AML-193 (cell line): ENCODE measurements around the gene SNCB.

Experiments
- DNase-seq, 2 experiments: peaks; one replicate each; lab custom pipeline; 2025; lab: John Stamatoyannopoulos, UW

The SNCB gene

DNA sequence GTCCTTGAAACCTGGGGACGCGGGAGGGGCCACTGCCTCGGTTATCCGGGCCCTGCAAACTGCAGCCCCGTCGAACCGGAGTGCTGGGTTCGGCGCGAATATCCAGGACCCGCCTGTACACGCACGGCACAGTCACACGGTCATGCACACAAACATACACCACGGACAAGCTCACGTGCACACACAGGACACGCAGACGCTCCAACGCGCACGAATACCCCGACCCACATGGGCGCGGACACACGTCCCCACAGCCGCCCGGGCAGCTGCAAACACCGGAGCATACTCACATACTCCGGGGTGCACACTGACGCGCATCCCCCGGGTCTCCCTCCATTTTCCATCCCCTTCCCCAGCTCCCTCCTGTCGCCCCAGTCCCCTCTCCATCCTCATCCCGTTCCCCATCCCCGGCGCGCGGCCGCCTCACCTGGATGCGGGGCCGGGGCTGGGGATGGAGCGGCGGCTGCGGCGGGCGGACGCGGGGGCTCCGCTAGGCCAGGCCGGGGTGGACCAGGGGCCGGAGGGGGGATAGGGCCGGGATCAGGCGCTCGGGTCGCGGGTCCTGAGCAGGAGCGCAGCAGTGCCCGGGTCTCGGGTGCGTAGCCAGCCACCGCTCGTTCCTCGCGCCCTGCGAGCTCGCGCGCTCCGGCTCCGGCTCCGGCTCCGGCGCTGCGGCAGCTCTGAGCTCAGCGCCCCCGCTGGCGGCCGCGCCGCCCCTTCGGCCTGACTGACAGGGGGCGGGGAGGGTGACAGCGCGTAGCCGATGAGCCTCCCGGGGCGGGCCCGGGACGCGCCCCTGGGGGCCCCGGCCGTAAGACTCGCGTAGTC, at the start of gene SNCB, which contains the start of gene EIF4E1B:
SNCB (minus strand) TSS at position 682 of the 828 bp plus-strand sequence. CDS start 880 bp downstream, outside the sequence.
EIF4E1B (plus strand) TSS at position 823 of the 828 bp plus-strand sequence. CDS start 12,113 bp downstream, outside the sequence.
- no peak for DNase-seq

DNA sequence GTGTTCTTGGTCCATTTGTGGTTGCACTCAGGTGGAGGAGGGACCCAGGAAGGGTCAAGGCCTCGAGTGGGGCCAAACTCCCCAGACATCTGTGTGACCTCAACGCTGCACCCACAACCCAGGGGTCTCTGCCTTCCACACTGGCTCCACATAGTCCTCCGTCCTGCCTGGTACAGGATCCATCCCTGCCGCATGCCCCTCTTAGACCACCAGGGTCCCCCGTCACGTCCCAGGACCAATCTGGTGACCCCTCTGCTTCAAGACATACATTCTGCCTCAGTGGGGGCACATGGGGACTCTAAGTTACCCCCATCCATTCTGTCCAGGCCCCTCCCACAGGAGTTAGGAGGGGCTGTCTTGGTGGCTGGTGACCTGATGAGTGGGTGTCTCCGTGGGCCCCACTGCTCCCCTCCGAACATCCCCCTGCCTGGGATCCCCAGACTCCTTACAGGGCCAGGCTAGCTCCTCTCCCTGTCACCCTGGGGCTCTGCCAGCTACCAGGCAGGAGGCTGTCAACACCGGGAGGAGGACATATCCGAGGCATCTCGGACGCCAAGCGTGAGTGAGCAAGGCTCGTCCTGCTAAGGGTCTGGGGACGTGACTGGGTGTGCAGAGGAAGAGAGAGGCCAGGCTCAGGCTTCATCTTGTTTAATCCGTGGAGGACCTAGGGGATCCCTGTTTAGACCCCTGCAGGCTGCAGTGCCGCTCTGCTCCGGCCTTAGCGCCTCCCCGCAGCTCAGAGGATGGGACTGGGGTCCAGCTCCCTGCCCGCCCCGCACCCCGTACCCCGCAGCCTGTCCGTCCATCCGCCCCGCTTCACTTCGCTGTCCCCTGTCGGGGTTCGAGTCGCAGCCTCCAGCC, 49.3 kb upstream of the SNCB start:
- no peak for DNase-seq

DNA sequence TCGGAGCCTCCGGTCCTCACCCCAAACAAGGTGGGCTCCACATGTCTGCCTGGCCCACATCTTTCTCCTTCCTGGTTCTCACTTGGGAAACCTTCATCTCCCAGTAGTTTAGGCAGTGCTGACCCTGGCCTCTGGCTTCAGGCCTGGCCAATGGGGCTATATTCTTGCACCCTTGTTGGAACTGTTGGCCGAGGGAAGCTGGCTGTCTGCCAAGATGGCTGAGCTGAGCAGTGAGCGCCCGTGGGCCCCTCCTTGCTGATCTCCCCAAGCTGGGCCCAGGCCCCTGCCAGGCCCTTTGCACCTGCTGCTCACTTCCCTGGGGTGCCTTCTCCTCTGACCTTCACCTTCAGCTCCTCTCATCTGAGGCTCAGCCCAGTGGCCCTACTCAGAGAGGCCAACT, 48.2 kb upstream of the SNCB start:
- no peak for DNase-seq

DNA sequence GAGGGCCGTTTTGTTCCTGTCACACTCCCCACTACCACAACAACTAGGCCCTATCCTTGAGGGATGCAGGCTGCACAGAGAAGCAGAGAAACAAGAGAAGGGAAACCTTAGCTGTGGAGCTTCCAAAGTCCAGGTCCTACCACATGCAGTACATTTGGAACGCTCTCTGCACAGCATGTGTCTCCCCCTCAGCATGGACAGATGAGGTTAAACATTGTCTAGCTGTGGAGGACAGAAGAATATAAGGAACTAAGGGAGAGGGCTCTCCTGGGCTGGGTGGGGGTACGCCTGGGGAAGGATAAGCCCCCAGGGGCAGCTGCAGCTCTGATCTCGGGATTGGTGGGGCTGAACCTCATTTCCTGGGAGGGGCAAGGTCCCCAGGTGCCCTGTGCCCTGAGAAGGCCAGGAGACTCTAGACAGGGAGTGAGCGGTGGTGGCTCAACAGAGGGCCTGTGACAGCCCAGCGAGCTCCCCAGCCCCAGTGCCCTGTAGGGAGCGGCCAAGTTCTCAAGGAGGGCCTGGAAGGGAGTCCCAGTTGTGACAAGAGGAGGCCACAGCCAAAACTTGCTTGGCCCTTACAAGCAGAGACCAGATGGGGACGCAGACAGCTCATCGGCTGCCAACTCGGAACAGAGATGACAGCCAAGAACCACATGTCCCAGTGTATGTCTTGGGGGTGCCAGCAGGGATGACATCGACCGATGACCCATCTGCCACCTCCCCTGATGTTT, 47.0 kb upstream of the SNCB start:
- DNase-seq, result no peak

DNA sequence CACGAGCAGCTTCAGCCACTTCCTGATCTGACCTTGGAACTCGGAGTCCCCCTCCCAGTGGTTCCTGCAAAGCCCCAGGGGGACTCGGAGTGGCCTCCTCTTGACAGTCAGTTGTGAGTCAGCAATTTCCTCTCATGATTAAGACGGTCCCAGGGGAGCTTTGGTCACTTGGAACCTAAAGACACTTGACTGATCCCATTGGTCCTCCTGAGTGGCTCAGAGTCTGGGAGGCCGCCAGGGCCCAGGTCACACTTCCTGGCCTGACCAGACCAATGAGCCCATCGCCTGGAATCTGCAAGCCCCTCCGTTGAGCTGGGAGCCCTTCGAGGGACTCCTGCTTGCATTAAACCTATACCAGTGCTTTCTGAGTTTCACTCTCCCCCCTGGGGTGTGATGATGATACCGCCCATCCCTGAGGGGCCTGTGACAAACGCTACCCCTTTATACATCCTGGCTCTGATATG, 46.1 kb upstream of the SNCB start:
- DNase-seq, result no peak

DNA sequence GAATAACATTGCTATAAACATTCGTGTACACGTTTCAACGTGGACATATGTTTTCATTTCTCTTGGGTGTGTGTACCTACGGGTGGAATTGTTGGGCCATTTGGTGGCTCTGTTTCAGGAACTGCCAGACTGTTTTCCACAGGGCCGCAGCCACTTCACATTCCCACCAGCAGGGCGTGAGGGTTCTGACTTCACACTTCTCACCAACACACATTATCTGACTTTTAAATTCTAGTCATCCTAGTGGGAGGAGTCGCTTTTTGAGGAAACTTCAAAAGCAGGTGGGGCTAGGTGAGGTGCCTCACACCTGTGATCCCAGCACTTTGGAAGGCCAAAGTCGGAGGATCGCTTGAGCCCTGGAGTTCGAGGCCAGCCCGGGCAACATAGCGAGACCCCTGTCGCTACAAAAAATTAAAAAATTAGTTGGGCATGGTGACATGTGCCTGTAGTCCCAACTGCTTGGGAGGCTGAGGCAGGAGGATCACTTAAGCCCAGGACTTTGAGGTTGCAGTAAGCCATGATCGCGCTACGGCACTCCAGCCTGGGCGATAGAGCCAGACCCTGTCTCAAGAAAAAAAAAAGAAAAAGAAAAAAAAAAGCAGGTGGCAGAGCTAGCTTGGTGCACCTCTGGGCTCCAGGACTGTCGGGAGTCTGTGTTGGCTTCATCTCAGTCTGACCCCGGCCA, 45.5 kb upstream of the SNCB start:
- DNase-seq, result no peak

DNA sequence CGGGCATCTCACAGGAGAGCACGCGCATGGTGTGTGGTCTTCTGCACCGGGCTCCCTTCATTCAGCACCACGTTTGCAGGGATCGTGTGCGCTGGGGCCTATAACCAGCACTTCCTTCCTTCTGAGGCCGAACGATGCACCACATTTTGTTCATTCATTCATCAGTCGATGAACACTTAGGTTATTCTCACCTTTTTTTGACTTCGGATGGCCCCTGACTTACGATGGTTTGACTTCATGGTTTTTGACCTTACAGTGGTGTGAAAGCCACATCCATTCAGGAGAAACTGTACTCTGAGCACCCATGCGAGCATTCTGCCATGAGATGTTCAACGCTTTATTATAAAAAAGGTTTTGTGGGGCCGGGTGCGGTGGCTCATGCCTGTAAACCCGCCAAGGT, 44.5 kb upstream of the SNCB start:
- no peak for DNase-seq

DNA sequence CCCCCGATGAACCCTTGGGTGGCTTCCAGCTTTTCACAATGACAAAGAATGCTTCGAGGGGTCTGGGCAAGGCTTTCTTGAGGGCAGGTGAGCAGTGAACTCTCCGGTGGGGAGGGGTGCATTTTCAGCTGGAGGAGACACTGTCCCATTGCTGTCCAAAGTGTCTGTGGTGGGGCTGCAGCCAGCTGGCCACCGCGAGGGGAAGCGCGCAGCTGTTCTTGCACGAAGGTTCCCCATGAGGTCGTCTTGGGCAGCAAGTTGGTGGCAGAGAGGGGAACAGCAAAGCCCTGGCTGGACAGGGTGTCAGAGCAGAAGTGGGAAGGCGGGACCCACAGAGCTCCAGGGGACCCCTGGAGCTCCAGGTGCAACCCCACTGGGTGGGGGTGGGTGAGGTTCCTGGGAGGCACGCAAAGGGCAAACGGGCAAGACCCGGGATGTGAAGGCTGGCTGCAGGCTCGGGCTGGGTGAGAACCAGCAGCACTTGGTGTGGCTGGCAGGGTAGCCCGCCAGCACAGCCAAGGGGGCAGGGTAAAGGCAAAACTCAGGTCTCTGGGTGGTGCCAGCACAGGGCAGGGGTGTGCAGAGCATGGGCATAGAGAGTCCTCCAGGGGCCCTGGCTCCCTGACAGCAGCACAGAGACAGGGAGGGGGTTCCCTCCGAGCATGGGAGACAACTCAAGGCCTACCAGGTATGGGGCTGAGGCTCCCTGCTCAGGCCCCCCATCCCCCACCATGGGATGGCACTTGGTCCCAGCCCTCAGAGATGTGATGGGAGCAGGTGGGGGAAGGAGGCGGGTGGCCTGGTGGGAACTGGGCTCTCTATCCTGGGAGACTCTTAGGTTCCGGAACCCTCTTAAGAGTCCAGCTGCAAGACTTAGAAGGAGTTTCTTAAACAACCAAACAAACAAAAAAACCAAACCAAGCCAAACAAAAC, 43.6 kb upstream of the SNCB start:
- no peak for DNase-seq

DNA sequence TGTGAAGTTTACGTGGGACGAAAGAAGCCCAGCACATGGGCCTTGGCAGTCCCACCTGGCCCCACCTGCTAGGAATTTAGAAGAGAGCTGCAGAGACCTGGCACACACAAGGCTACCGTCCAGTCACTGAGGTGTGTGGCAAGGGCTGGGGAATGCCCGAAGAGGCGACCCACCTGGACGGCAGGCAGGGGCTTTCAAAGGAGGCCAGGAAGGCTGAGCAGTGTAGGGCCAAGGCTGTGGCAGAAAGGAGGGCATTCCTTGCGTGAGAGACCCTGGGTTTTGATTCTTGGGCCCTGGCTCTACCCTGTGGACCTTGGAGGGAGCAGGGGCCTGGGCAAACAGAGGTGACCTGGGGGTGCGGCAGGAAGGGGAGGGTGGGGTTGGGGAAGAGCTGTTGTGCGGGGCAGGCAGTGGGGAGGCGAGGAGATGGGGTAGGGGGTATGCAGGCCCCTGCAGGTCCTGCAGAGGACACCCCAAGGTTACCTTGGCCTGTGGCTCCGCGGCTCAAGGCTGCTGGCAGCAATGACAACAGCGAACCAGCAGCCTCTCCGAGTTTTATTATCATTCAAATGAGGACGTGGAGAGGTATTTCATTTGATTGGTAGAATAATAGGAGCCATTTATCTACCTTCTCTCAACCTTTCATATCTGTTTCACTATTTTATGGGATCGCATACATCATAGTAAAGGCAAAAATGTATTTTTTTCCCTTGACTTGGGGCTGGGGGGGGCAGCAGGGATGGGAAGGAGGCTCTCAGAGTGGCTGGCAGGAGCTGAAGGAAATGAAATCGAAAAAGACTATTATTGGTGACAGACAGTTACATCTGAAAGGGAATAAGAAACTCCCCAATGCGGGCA, 41.8 kb upstream of the SNCB start:
- DNase-seq, result no peak

DNA sequence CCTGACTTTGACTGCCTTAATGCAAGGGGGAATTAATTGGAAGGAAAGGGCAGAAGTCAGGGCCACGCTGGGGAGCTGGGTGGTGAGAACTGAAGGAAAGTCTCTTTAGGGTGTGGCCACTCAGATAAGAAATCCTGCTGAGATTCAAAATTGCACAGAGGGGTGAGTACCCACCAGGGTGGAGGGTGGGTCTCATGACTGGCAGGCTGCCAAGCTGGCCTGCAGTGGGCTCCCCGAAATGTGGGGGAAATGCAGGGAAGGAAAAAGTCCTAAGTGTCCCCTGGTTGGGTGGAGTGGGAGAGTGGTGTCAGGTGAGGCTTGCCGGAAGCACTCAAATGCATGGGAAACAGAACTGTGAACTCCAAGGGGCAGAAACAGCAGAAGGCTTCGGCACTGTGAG, 41.1 kb upstream of the SNCB start:
- no peak for DNase-seq

DNA sequence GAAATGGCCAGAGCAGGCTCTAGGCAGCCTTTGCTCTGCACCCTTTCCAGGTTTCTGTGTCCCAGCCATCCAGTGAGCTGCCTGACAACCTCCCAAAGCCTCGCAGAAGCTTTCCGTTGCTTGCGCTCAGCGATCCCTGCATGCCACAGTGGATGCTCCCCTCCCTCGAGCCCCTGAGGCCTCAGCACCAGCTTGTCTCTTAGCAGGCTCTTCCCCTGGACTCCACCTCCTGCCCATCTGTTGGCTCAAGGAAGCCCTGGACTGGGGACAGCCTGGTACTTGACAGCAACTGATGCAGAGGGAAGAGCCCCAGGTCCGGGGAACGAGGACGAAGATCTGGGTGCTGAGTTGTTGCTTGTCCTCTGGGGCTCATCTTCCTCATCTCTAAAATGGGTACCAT, 40.1 kb upstream of the SNCB start:
- no peak for DNase-seq

DNA sequence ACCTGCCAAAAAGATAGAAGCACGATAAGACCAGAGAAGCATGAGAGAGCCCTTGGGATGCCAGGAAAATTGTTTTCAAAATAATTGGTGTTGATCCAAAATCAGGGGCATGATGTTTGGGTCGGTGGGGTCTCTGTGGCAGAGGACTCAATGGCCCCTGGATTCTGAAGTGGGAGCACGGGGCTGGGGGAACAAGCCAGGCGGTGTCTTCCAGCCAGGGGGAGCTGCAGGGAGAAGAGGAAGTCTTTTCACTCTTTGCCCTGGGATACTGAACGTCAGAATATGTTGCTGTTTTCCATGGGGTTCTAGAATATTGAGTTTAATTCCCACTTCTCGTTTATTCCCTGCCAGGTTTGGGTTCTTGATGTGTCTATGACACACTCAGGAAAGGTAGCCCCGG, 37.3 kb upstream of the SNCB start:
- no peak for DNase-seq

DNA sequence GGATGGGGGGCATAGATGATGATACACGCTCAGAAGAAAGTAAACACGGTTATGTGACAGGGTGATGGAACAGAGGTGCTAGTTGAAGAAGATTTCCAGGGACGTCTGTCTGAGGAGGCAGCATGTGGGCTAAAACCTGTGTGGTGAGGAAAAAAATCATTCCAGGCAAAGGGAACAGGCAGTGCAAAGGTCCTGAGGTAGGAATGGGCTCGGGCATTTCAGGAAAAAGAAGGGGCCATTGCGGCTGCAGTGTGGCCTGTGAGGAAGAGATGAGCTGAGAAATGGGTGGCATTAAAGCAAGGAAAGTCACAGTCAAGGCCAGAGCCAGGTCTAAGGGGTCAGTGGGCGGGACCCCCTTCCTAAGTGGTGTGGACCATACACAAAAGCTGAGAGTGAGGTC, 35.2 kb upstream of the SNCB start:
- DNase-seq, result no peak

DNA sequence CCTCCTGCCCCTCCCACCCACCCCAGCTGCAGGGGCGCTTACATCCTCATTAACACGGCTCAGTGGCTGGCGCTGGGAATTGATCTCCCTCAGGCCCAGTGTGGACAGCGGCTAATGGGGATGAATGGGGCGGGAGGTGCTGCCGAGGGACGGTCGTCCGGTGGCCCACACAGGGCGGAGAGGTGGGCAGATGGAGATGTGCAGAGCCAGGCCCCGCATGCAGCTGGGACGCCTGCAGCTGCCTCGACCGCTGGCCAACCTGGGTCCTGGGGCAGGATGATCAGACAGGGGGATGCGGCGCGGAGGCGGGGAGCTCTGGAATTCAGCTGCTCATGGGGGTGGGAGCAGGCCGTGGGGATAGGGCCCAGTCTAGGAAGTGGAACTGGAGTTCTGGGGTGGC, 34.6 kb upstream of the SNCB start:
- DNase-seq, result no peak

DNA sequence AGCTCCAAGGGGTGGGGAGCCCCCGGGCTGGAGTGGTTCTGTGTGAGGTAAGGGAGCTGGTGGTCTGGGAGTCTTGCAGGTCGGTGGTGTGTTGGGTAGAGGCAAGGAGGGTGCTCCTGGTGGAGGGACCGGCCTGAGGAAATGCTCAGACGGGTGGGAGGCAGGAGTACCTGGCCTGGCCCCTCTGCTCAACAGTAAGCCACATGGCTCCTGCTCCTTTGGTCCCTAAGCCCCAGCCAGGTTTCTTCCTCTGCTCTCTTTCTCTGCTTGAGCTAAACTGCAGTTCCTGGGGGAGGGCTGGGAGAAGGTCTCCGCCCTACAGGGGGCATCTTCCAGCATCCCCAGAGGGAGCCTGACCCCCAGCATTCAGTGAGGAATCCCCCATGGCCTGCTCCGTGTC, 34.1 kb upstream of the SNCB start:
- DNase-seq, result no peak

DNA sequence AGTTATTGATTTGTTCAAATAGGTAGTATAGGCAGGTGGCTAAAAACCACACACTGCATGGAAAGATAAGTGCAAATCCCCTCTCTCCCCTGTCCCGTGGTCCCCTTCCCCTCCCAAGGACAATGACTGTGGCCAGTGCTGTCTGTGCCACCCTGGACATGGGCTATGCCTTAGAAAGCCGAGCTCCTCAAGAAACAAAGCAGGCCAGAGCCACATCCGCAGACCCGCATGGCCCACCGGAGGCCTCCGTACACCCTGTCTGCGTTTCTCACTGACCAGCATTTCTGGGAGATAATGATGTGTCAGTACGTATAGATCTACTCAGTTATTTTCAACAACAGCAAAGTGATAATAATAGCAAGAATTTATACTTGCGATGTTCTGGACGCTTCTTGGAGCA, 33.2 kb upstream of the SNCB start:
- no peak for DNase-seq

DNA sequence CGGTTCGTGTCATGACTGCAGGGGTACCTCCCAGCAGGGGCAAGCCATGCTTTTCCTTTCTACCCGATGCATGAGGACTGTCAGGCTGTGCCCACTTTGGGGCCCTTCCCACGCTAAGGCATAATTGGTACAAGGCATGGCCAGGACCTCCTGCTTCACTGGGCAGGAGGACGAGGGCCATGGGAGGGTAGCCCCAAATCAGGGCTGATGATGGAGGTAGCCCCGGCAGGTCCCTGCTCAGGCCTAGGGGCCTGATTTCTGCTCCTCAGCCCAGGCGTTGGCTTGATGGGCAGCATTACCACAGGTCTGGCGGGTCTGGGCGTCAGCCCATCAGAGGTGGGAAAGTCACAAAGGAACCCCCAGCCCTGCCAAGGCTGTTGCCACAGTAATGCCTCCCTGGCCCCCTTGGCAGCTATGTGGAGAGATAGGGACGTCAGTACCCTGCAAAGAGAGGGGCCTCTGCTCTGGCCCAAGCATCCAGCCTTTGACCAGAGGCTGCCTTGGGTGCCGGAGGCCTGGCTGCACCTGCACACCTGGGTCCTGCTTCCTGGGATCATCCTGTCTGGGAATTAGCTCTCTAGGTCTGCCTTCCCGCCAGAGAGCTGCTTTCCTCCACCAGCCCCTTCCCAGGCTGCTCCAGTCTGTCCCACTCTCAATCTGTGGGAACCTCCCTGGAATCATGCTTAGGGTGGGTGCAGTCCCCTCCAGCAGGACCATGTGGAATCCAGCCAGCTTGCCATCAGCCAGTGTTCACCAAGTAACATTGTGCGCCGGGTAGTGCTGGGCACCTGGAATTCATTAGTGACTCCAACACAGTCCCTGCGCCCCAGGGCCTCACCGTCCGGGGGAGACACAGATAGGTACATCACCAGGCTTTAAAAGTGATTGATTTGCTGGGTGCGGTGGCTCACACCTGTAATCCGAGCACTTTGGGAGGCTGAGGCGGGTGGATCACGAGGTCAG, 32.3 kb upstream of the SNCB start:
- no peak for DNase-seq

DNA sequence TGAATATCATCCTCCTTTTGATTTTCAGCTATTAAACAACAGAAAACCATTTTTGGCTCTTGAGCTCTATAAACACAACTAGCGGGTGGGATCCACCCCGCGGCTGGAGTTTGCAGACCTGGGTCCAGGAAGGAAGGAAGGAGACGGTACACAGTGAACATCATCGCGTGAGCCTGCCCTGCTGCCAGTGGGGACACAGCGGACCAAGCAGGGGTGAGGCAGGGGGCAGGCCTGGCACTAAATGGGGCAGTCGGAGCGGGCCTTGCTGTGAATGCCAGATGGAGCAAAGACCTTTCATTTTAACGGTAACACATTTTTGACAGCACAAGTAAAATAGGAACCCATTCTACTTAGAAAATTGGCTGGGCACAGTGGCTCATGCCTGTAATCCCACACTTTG, 31.3 kb upstream of the SNCB start:
- DNase-seq, result no peak
